ENCODE measurements around the gene PCAT7.

The PCAT7 gene

GRCh38 chr9:94603259-94604160, 48.6 kb downstream of the PCAT7 start:
- peak; percentile 13 for TF ChIP-seq CTCF (IDR thresholded peaks at IDR 0.05)
- DNase-seq (ENCODE audit: low spot score) = no peak
- no peak overlapping the region for H3K4me3 ChIP-seq
- no peak overlapping the region for H3K27ac ChIP-seq

- no peak for TF ChIP-seq CTCF (IDR thresholded peaks at IDR 0.05)
- Histone ChIP-seq H3K27ac (no peak overlapping the region), H3K4me3 (no peak overlapping the region)
- no peak for DNase-seq (ENCODE audit: low spot score)
Observed at GRCh38 chr9:94606646-94607422, 52.0 kb downstream of the PCAT7 start.

- H3K27ac ChIP-seq = no peak overlapping the region
- H3K4me3 ChIP-seq = no peak overlapping the region
- TF ChIP-seq CTCF (IDR thresholded peaks at IDR 0.05) = no peak
- no peak for DNase-seq (ENCODE audit: low spot score)
Observed at GRCh38 chr9:94607423-94607691, 52.5 kb downstream of the PCAT7 start.

GRCh38 chr9:94610181-94610606, 55.3 kb downstream of the PCAT7 start:
- DNase-seq (ENCODE audit: low spot score) = no peak
- Histone ChIP-seq H3K27ac (no peak overlapping the region), H3K4me3 (no peak overlapping the region)
- TF ChIP-seq CTCF (IDR thresholded peaks at IDR 0.05) = no peak

- no peak for DNase-seq (ENCODE audit: low spot score)
- no peak for TF ChIP-seq CTCF (IDR thresholded peaks at IDR 0.05)
- Histone ChIP-seq H3K27ac (no peak overlapping the region), H3K4me3 (no peak overlapping the region)
Observed at GRCh38 chr9:94611638-94612068, 56.8 kb downstream of the PCAT7 start.

GRCh38 chr9:94612071-94612470, 57.2 kb downstream of the PCAT7 start:
- H3K4me3 ChIP-seq = no peak overlapping the region
- H3K27ac ChIP-seq = no peak overlapping the region
- DNase-seq (ENCODE audit: low spot score) = no peak
- TF ChIP-seq CTCF (IDR thresholded peaks at IDR 0.05) = no peak

Measured in coronary artery (tissue), 2 donors.